IPS-20b (cell line): ENCODE measurements around the gene MIX23.
A peak's percentile ranks its signal among the peaks of the same experiment; 100 is the strongest.

ENCODE experiments used
- H3K27ac ChIP-seq: one replicate; pipeline ENCODE4 v1.5.1; 2013; ENCODE audit warnings: low read length
- H3K27me3 ChIP-seq: 2 replicates; pipeline ENCODE4 v1.6.1; 2013; ENCODE audit warnings: mild to moderate bottlenecking, low read length, inconsistent platforms; ENCODE audit not compliant: insufficient read depth
- H3K36me3 ChIP-seq: 2 replicates; pipeline ENCODE4 v1.6.1; 2013; ENCODE audit warnings: low read depth, mild to moderate bottlenecking, inconsistent platforms, low read length, moderate library complexity; ENCODE audit not compliant: insufficient read depth
- H3K4me1 ChIP-seq: 2 replicates; pipeline ENCODE4 v1.6.1; 2013; ENCODE audit warnings: mild to moderate bottlenecking, control low read depth, inconsistent platforms, low read length, moderate library complexity; ENCODE audit not compliant: insufficient read depth
- H3K4me3 ChIP-seq: 2 replicates; pipeline ENCODE4 v1.5.1; 2013; ENCODE audit warnings: mild to moderate bottlenecking, low read length, inconsistent platforms
- H3K9ac ChIP-seq: 2 replicates; pipeline ENCODE4 v1.6.1; 2013; ENCODE audit warnings: low read depth, mild to moderate bottlenecking, inconsistent platforms, low read length, moderate library complexity
- H3K9me3 ChIP-seq: 2 replicates; pipeline ENCODE4 v1.6.1; 2013; ENCODE audit warnings: mild to moderate bottlenecking, low read depth, low read length, inconsistent platforms; ENCODE audit not compliant: insufficient read depth

MIX23 gene

GRCh38 chr3:122382888-122383666, at the start of gene MIX23:
MIX23 (minus strand) TSS chr3:122383231; CDS start chr3:122383224, 7 bp downstream.
- peaks cover 5% of the 10 kb centered on the region; the same call in 1 of the 2 replicates for H3K4me1 ChIP-seq
- peak within 1 kb of the TSS; percentile 96 for H3K4me3 ChIP-seq
- H3K9ac ChIP-seq = peak within 1 kb of the TSS; percentile 95

GRCh38 chr3:122430371-122430770, 47.3 kb upstream of the MIX23 start:
- H3K4me1 ChIP-seq = no peaks in the 10 kb centered on the region
- H3K9ac ChIP-seq = no peak overlapping the region
- H3K36me3 ChIP-seq = peaks cover 79% of the 10 kb centered on the region
- no peak overlapping the region for H3K4me3 ChIP-seq
- H3K9me3 ChIP-seq = no peaks in the 10 kb centered on the region
- H3K27ac ChIP-seq = no peak overlapping the region
- H3K27me3 ChIP-seq = no peaks in the 10 kb centered on the region

More at GRCh38 chr3:122382888-122383666, at the start of gene MIX23:
- H3K27ac ChIP-seq = peak within 1 kb of the TSS; percentile 15
- H3K9me3 ChIP-seq = no peaks in the 10 kb centered on the region
- no peaks in the 10 kb centered on the region for H3K27me3 ChIP-seq
- H3K36me3 ChIP-seq = peaks cover 15% of the 10 kb centered on the region

GRCh38 chr3:122427857-122428471, 44.9 kb upstream of the MIX23 start:
- Histone ChIP-seq H3K4me3 (no peak overlapping the region), H3K9me3 (no peaks in the 10 kb centered on the region), H3K27ac (no peak overlapping the region), H3K27me3 (no peaks in the 10 kb centered on the region), H3K9ac (no peak overlapping the region), H3K4me1 (no peaks in the 10 kb centered on the region), H3K36me3 (peaks cover 77% of the 10 kb centered on the region)

GRCh38 chr3:122421836-122422235, 38.8 kb upstream of the MIX23 start:
- H3K9ac ChIP-seq = no peak overlapping the region
- H3K27ac ChIP-seq = no peak overlapping the region
- no peaks in the 10 kb centered on the region for H3K27me3 ChIP-seq
- peaks cover 6% of the 10 kb centered on the region; the same call in 1 of the 2 replicates for H3K4me1 ChIP-seq
- H3K9me3 ChIP-seq = no peaks in the 10 kb centered on the region
- no peak overlapping the region for H3K4me3 ChIP-seq
- peaks cover 40% of the 10 kb centered on the region for H3K36me3 ChIP-seq

GRCh38 chr3:122421101-122421500, 38.1 kb upstream of the MIX23 start:
- peaks cover 32% of the 10 kb centered on the region for H3K36me3 ChIP-seq
- peaks cover 7% of the 10 kb centered on the region; the same call in 1 of the 2 replicates for H3K4me1 ChIP-seq
- no peak overlapping the region for H3K9ac ChIP-seq
- no peak overlapping the region for H3K27ac ChIP-seq
- H3K9me3 ChIP-seq = no peaks in the 10 kb centered on the region
- H3K4me3 ChIP-seq = no peak overlapping the region
- H3K27me3 ChIP-seq = no peaks in the 10 kb centered on the region

- peak overlapping the region; percentile 53 for H3K27ac ChIP-seq
- peak overlapping the region; percentile 94 for H3K9ac ChIP-seq
- H3K9me3 ChIP-seq = no peaks in the 10 kb centered on the region
- no peaks in the 10 kb centered on the region for H3K27me3 ChIP-seq
- H3K36me3 ChIP-seq = no peaks in the 10 kb centered on the region; the same call in 1 of the 2 replicates
- H3K4me3 ChIP-seq = peak overlapping the region; percentile 93
- peaks cover 7% of the 10 kb centered on the region; the same call in 1 of the 2 replicates for H3K4me1 ChIP-seq
These were observed 33.9 kb upstream of the MIX23 start for GRCh38 chr3:122416966-122417365.

- Histone ChIP-seq H3K27me3 (no peaks in the 10 kb centered on the region), H3K36me3 (peaks cover 2% of the 10 kb centered on the region), H3K9ac (peak within 1 kb of the TSS; percentile 94), H3K4me3 (peak within 1 kb of the TSS; percentile 93), H3K27ac (peak within 1 kb of the TSS; percentile 53), H3K4me1 (peaks cover 7% of the 10 kb centered on the region; the same call in 1 of the 2 replicates), H3K9me3 (no peaks in the 10 kb centered on the region)
These were observed 33.0 kb upstream of the MIX23 start, which contains the start of gene WDR5B for GRCh38 chr3:122415762-122416654. WDR5B (minus strand) TSS chr3:122416062; CDS start chr3:122415528, 534 bp downstream.

- Histone ChIP-seq H3K9ac (peak overlapping the region; percentile 94), H3K4me3 (peak overlapping the region; percentile 93), H3K9me3 (no peaks in the 10 kb centered on the region), H3K27ac (no peak overlapping the region), H3K27me3 (no peaks in the 10 kb centered on the region), H3K4me1 (peaks cover 7% of the 10 kb centered on the region; the same call in 1 of the 2 replicates), H3K36me3 (peaks cover 10% of the 10 kb centered on the region)
These were observed 32.2 kb upstream of the MIX23 start for GRCh38 chr3:122415104-122415744.

- Histone ChIP-seq H3K27ac (no peak overlapping the region), H3K4me3 (no peak overlapping the region), H3K9me3 (no peaks in the 10 kb centered on the region), H3K27me3 (no peaks in the 10 kb centered on the region), H3K36me3 (peaks cover 18% of the 10 kb centered on the region), H3K4me1 (peaks cover 7% of the 10 kb centered on the region; the same call in 1 of the 2 replicates), H3K9ac (no peak overlapping the region)
These were observed 31.4 kb upstream of the MIX23 start for GRCh38 chr3:122414391-122414790.

- peaks cover 43% of the 10 kb centered on the region for H3K36me3 ChIP-seq
- H3K27me3 ChIP-seq = no peaks in the 10 kb centered on the region
- H3K4me1 ChIP-seq = no peaks in the 10 kb centered on the region
These were observed 27.6 kb upstream of the MIX23 start for GRCh38 chr3:122410639-122411038.

GRCh38 chr3:122410111-122410510, 27.1 kb upstream of the MIX23 start:
- Histone ChIP-seq H3K4me1 (no peaks in the 10 kb centered on the region), H3K27me3 (no peaks in the 10 kb centered on the region)

More at GRCh38 chr3:122410639-122411038, 27.6 kb upstream of the MIX23 start:
- Histone ChIP-seq H3K9me3 (no peaks in the 10 kb centered on the region), H3K9ac (no peak overlapping the region), H3K27ac (no peak overlapping the region), H3K4me3 (no peak overlapping the region)

More at GRCh38 chr3:122410111-122410510, 27.1 kb upstream of the MIX23 start:
- no peak overlapping the region for H3K4me3 ChIP-seq
- no peak overlapping the region for H3K27ac ChIP-seq
- peaks cover 46% of the 10 kb centered on the region for H3K36me3 ChIP-seq
- no peak overlapping the region for H3K9ac ChIP-seq
- H3K9me3 ChIP-seq = no peaks in the 10 kb centered on the region
